Ascending aorta (tissue), 2 donors: Measurements from ENCODE around the gene DHRS7C. TPM values are rescaled to one million over a fixed set of nuclear protein-coding genes. Genes with fewer than 3 reads are reported as not detected.
A peak's percentile ranks its signal among the peaks of the same experiment; 100 is the strongest.

ENCODE experiments used
- DNase-seq, 2 donors: peaks; one replicate each; pipeline ENCODE4 v3.0.0-alpha.2; 2019; ENCODE audit warnings: low spot score in 2 of 2
- H3K27ac ChIP-seq, 2 donors: fragments of 200-600 bp; sonication (generic); one replicate each; pipeline ENCODE4 v1.5.1; 2016 to 2017; ENCODE audit warnings: mild to moderate bottlenecking in 1 of 2
- H3K27me3 ChIP-seq: fragments of 200-600 bp; sonication (generic); one replicate; pipeline ENCODE4 v1.5.1; 2017
- H3K36me3 ChIP-seq, 2 donors: fragments of 200-600 bp; sonication (generic); one replicate each; pipeline ENCODE4 v1.5.1; 2016
- H3K4me1 ChIP-seq, 2 donors: fragments of 200-600 bp; sonication (generic); one replicate each; pipeline ENCODE4 v1.5.1; 2016 to 2017; ENCODE audit warnings: mild to moderate bottlenecking in 1 of 2
- H3K4me3 ChIP-seq, 2 donors: fragments of 200-600 bp; sonication (generic); one replicate each; pipeline ENCODE4 v1.5.1; 2016 to 2017; ENCODE audit warnings: mild to moderate bottlenecking in 1 of 2
- H3K9me3 ChIP-seq, 2 donors: fragments of 200-600 bp; sonication (generic); one replicate each; pipeline ENCODE4 v1.5.1; 2016
- CTCF ChIP-seq, 3 experiments: fragments of 200-600 bp in 2 of 3; fragments of 450-650 bp in 1 of 3; sonication (generic) in 2 of 3; IDR thresholded peaks; one replicate each; pipeline ENCODE4 v1.5.1; 2016 to 2019; ENCODE audit warnings: antibody characterized with exemption in 3 of 3, mild to moderate bottlenecking in 1 of 3, moderate library complexity in 1 of 3
- intact Hi-C: fragments of 100-400 bp; cut with DNase I; formaldehyde crosslinking; loops from one replicate; pipeline ENCODE4 v1.15.1; 2023
- total RNA-seq: library from RNA; depleted of rRNA; stranded (reverse); fragments of >200 nt; gene quantifications from one replicate; pipeline ENCODE4 v1.1.0, GENCODE V29; 2016

Gene DHRS7C
- total RNA-seq, 1 donor from 2014 or later, result not detected

DNA sequence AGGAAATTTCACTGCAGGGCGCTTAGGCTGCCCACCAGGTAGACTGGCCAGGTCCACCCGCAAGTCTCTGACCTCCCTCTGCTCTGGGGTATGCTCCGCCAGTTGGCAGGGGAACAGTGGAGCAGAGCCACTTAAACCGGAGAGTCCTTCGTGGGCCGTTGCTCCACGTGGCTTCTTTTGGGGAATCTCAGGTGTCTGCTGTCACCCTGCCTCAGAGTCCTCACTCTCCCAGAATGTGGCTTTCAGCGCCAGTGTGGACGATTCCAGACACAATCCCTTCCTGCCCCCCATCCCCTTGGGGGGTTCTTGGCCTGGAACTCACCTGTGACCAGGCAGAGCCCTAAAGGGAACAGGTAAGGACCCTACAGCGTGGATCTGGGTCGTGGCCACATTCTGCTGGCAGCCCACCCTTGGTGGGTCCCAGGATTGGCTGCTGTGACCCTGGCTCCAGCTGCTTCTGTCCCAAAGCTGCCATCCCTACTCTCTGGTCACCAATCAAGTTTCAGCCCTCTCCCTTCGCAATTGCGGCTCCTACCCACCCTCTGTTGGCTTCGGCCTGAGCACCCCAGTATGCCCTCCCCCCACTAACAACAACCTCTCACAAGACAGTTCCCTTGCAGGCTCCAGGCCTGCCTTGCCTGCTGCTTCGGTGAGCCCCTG lies 22.2 kb downstream of the DHRS7C start:
- Histone ChIP-seq H3K27ac (no peak overlapping the region), H3K4me1 (no peaks in the 10 kb centered on the region), H3K4me3 (no peak overlapping the region), H3K36me3 (no peaks in the 10 kb centered on the region), H3K27me3 (no peaks in the 10 kb centered on the region), H3K9me3 (no peaks in the 10 kb centered on the region)
- intact Hi-C loops, result no loop called here
- DNase-seq, result no peak
- TF ChIP-seq CTCF (IDR thresholded peaks at IDR 0.05), result no peak

- H3K4me3 ChIP-seq, result no peak overlapping the region
- H3K27ac ChIP-seq, result no peak overlapping the region
- H3K9me3 ChIP-seq, result no peaks in the 10 kb centered on the region
- intact Hi-C loops, result no loop called here
- TF ChIP-seq CTCF (IDR thresholded peaks at IDR 0.05), result peak in 2 of 3 experiments; percentile 29 to 54
- H3K4me1 ChIP-seq, result no peaks in the 10 kb centered on the region
- DNase-seq, result no peak
- no peaks in the 10 kb centered on the region for H3K27me3 ChIP-seq
- no peaks in the 10 kb centered on the region for H3K36me3 ChIP-seq
These were observed 22.9 kb downstream of the DHRS7C start for GRCh38 chr17:9768381-9768934.

DNA sequence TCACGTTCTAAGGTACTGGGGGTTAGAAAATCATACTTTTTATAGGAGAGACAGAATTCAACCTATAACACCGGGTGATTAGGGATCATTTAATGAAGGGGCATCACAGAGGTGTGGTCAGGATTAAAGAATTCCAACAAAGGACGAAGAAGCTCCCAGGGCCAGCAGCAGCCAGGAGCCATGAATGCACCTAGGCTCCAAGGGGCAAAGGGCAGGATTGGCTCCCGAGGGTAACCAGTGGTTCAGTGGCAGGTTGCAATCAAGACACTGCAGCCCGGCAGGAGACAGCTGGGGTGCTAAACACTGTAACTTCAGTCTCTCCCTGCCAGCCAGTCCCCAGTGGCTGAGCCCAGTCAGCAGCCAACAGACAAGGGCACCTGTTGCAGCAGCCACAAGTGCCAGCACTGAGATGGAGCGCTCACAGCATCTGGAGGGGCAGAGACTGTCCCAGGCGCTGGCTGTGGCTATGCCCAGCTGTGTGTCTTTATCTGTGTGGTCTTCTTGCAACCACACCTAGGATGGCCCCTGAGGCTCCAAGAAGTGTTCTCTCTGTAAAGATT lies 23.9 kb downstream of the DHRS7C start:
- H3K27ac ChIP-seq, result no peak overlapping the region
- H3K4me1 ChIP-seq, result no peaks in the 10 kb centered on the region
- intact Hi-C loops, result no loop called here
- no peak for TF ChIP-seq CTCF (IDR thresholded peaks at IDR 0.05)
- no peak for DNase-seq
- no peaks in the 10 kb centered on the region for H3K36me3 ChIP-seq
- H3K4me3 ChIP-seq, result no peak overlapping the region
- H3K27me3 ChIP-seq, result no peaks in the 10 kb centered on the region
- no peaks in the 10 kb centered on the region for H3K9me3 ChIP-seq

DNA sequence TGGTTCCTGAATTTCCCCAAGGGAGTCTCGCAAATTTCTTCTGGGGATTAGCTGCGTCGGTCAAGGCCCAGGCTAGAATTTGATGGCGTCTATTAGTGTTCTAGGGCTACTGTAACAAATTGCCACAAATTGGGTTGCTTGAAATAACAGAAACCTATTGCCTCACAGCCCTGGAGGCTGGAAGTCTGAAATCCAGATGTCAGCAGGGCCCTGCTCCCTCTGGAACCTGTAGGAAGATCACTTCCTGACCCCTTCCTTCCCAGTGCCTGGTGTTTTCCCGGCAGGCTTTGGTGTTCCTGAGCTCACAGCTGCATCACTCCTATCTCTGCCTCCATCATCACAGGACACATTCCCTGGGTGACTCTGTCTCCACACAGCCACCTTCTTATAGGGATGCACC lies 24.4 kb downstream of the DHRS7C start:
- H3K27me3 ChIP-seq, result no peaks in the 10 kb centered on the region
- H3K27ac ChIP-seq, result no peak overlapping the region
- H3K36me3 ChIP-seq, result no peaks in the 10 kb centered on the region
- H3K4me1 ChIP-seq, result no peaks in the 10 kb centered on the region
- intact Hi-C loops, result no loop called here
- no peaks in the 10 kb centered on the region for H3K9me3 ChIP-seq
- H3K4me3 ChIP-seq, result no peak overlapping the region
- no peak for DNase-seq
- no peak for TF ChIP-seq CTCF (IDR thresholded peaks at IDR 0.05)

- Histone ChIP-seq H3K27me3 (no peaks in the 10 kb centered on the region), H3K4me1 (no peaks in the 10 kb centered on the region), H3K27ac (no peak overlapping the region), H3K4me3 (no peak overlapping the region), H3K9me3 (no peaks in the 10 kb centered on the region), H3K36me3 (no peaks in the 10 kb centered on the region)
- TF ChIP-seq CTCF (IDR thresholded peaks at IDR 0.05), result no peak
- DNase-seq, result no peak
- intact Hi-C loops, result no loop called here
These were observed 26.1 kb downstream of the DHRS7C start for GRCh38 chr17:9765322-9765721.
